HEK293 (cell line): ENCODE measurements around the gene NT5DC4.

Experiments
- ZFP41 ChIP-seq: fragments of 450-650 bp; formaldehyde crosslinking; IDR thresholded peaks from 2 replicates; pipeline ENCODE4 v1.5.1; 2016; ENCODE audit warnings: missing biosample characterization, missing genetic modification characterization, borderline replicate concordance
- ZNF701 ChIP-seq: fragments of 450-650 bp; formaldehyde crosslinking; IDR thresholded peaks from 2 replicates; pipeline ENCODE4 v1.5.1; 2016; ENCODE audit warnings: missing biosample characterization, missing genetic modification characterization
- ZNF830 ChIP-seq: fragments of 450-650 bp; IDR thresholded peaks from 2 replicates; pipeline ENCODE4 v1.5.0; 2018; ENCODE audit warnings: missing biosample characterization, missing genetic modification characterization, low read depth, mild to moderate bottlenecking, moderate library complexity
- TF ChIP-seq, protein P1 (sequence below): fragments of 450-650 bp; formaldehyde crosslinking; IDR thresholded peaks from 2 replicates; pipeline ENCODE4 v1.5.1; 2016; ENCODE audit warnings: missing biosample characterization, missing genetic modification characterization
- TF ChIP-seq, protein P2 (sequence below): fragments of 450-650 bp; formaldehyde crosslinking; IDR thresholded peaks from 2 replicates; pipeline ENCODE4 v1.5.1; 2016; ENCODE audit warnings: missing biosample characterization, missing genetic modification characterization, low read depth
- TF ChIP-seq, protein P3 (sequence below): fragments of 450-650 bp; formaldehyde crosslinking; IDR thresholded peaks from 2 replicates; pipeline ENCODE4 v1.5.1; 2016; ENCODE audit warnings: missing biosample characterization, missing genetic modification characterization, borderline replicate concordance
- TF ChIP-seq, protein P4 (sequence below): fragments of 450-650 bp; formaldehyde crosslinking; IDR thresholded peaks from 2 replicates; pipeline ENCODE4 v1.5.1; 2017; ENCODE audit warnings: missing biosample characterization, missing genetic modification characterization
- TF ChIP-seq, protein P5 (sequence below): fragments of 450-650 bp; formaldehyde crosslinking; IDR thresholded peaks from 2 replicates; pipeline ENCODE4 v1.5.1; 2016; ENCODE audit warnings: missing biosample characterization, missing genetic modification characterization

DNA sequence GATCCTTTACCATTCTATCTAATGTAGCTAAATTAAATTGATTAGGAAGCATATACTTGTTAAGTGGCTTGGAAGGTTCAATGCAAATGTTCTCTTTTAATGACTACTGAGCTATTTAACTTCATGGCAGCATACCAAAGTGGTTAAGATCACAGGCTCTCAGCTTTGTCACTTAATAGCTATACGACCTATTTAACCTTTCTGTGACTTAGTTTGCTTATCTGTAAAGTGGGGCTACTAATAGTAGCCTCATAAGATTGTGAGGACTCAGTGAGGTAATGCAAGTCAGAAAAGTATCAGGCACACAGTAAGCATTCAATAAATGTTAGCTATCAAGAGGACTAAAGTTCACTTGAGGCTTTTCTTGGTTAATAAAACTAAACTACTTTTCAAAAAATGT, 39.3 kb downstream of the NT5DC4 start:
- TF ChIP-seq, protein P1, sequence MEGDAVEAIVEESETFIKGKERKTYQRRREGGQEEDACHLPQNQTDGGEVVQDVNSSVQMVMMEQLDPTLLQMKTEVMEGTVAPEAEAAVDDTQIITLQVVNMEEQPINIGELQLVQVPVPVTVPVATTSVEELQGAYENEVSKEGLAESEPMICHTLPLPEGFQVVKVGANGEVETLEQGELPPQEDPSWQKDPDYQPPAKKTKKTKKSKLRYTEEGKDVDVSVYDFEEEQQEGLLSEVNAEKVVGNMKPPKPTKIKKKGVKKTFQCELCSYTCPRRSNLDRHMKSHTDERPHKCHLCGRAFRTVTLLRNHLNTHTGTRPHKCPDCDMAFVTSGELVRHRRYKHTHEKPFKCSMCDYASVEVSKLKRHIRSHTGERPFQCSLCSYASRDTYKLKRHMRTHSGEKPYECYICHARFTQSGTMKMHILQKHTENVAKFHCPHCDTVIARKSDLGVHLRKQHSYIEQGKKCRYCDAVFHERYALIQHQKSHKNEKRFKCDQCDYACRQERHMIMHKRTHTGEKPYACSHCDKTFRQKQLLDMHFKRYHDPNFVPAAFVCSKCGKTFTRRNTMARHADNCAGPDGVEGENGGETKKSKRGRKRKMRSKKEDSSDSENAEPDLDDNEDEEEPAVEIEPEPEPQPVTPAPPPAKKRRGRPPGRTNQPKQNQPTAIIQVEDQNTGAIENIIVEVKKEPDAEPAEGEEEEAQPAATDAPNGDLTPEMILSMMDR = no peak
- TF ChIP-seq, protein P2, sequence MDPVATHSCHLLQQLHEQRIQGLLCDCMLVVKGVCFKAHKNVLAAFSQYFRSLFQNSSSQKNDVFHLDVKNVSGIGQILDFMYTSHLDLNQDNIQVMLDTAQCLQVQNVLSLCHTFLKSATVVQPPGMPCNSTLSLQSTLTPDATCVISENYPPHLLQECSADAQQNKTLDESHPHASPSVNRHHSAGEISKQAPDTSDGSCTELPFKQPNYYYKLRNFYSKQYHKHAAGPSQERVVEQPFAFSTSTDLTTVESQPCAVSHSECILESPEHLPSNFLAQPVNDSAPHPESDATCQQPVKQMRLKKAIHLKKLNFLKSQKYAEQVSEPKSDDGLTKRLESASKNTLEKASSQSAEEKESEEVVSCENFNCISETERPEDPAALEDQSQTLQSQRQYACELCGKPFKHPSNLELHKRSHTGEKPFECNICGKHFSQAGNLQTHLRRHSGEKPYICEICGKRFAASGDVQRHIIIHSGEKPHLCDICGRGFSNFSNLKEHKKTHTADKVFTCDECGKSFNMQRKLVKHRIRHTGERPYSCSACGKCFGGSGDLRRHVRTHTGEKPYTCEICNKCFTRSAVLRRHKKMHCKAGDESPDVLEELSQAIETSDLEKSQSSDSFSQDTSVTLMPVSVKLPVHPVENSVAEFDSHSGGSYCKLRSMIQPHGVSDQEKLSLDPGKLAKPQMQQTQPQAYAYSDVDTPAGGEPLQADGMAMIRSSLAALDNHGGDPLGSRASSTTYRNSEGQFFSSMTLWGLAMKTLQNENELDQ (tag by site-specific recombination) = no peak
- TF ChIP-seq, protein P3, sequence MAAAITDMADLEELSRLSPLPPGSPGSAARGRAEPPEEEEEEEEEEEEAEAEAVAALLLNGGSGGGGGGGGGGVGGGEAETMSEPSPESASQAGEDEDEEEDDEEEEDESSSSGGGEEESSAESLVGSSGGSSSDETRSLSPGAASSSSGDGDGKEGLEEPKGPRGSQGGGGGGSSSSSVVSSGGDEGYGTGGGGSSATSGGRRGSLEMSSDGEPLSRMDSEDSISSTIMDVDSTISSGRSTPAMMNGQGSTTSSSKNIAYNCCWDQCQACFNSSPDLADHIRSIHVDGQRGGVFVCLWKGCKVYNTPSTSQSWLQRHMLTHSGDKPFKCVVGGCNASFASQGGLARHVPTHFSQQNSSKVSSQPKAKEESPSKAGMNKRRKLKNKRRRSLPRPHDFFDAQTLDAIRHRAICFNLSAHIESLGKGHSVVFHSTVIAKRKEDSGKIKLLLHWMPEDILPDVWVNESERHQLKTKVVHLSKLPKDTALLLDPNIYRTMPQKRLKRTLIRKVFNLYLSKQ = no peak
- no peak for TF ChIP-seq ZFP41
- TF ChIP-seq, protein P4, sequence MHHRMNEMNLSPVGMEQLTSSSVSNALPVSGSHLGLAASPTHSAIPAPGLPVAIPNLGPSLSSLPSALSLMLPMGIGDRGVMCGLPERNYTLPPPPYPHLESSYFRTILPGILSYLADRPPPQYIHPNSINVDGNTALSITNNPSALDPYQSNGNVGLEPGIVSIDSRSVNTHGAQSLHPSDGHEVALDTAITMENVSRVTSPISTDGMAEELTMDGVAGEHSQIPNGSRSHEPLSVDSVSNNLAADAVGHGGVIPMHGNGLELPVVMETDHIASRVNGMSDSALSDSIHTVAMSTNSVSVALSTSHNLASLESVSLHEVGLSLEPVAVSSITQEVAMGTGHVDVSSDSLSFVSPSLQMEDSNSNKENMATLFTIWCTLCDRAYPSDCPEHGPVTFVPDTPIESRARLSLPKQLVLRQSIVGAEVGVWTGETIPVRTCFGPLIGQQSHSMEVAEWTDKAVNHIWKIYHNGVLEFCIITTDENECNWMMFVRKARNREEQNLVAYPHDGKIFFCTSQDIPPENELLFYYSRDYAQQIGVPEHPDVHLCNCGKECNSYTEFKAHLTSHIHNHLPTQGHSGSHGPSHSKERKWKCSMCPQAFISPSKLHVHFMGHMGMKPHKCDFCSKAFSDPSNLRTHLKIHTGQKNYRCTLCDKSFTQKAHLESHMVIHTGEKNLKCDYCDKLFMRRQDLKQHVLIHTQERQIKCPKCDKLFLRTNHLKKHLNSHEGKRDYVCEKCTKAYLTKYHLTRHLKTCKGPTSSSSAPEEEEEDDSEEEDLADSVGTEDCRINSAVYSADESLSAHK = no peak
- TF ChIP-seq ZNF701 (tag by site-specific recombination) = no peak
- TF ChIP-seq, protein P5, sequence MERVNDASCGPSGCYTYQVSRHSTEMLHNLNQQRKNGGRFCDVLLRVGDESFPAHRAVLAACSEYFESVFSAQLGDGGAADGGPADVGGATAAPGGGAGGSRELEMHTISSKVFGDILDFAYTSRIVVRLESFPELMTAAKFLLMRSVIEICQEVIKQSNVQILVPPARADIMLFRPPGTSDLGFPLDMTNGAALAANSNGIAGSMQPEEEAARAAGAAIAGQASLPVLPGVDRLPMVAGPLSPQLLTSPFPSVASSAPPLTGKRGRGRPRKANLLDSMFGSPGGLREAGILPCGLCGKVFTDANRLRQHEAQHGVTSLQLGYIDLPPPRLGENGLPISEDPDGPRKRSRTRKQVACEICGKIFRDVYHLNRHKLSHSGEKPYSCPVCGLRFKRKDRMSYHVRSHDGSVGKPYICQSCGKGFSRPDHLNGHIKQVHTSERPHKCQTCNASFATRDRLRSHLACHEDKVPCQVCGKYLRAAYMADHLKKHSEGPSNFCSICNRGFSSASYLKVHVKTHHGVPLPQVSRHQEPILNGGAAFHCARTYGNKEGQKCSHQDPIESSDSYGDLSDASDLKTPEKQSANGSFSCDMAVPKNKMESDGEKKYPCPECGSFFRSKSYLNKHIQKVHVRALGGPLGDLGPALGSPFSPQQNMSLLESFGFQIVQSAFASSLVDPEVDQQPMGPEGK (tag by site-specific recombination) = no peak
- TF ChIP-seq ZNF830 (tag by site-specific recombination) = no peak
